ENCODE results near the gene LYSMD1.
A peak's percentile ranks its signal among the peaks of the same experiment; 100 is the strongest.

The LYSMD1 gene

DNA sequence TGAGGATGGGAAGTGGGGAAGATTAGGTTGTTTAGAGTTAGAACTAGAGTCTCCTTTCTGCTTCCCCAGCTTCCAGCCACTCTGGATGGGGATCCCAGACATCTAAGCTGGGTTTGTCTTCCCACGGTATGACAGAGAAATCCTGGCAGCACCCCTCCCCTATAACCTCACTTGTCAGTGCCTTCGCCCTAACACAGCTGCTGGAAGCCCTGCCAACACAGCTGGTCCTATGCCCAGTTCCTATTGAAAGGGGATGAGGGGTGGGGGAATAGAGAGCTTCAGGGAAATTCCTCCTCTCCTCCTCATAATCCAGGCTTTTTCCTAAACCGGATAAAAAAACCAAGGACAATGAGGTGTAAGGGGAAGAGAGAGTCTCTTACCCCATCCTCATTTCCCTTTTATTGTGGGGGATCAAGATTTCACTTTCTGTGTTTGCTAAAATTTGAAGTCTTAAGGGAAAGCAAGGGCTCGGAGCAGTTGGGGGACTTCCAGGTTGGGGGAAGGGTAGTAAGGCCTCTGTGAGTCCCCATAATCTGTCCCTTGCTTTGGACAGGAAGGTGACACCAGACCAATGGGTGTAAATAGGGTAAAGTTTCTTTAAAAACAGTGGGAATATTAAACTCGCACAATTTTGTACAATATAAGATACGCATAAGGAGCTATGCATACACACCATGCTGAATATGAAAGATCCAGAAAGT, 9.5 kb upstream of the LYSMD1 start:
- DNase-seq = no peak

DNA sequence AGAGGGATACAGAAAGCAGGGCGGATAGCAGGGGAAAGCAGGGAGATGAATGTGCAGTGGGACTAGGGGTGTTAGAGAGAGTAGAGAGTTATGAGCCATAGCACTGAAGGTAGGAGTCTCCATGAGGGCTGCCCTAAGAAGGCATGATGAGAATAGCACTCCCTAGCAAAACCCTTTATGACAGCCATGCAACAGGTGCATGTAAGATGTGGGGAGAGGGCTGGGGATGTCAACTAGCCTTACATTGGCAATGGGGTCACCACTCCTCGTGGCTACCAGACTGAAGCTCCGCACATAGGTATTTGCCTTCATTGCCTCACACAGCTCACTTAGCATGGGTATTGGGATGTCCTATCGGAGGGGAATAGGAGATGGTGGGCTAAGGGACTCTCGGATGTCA, 5.5 kb upstream of the LYSMD1 start:
- no peak for DNase-seq

DNA sequence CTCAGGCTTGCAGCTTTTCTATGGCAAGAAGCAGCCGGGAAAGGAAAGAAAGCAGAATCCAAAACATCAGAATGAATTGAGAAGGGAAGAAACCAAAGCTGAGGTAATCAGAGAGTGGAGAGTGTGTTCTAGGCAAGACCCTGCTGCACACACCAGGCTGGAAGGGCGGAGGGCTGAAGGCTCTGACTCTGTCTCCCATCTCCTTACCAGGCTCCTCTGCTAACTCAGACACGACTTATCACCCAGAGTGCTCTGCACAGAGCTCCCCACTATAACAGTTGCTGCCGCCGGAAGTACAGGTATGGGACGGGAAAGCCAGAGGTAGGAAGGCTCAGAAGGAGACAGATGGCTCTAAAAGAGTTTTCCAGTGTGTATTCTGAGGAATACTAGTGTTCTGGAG, 1.4 kb upstream of the LYSMD1 start:
- no peak for DNase-seq

DNA sequence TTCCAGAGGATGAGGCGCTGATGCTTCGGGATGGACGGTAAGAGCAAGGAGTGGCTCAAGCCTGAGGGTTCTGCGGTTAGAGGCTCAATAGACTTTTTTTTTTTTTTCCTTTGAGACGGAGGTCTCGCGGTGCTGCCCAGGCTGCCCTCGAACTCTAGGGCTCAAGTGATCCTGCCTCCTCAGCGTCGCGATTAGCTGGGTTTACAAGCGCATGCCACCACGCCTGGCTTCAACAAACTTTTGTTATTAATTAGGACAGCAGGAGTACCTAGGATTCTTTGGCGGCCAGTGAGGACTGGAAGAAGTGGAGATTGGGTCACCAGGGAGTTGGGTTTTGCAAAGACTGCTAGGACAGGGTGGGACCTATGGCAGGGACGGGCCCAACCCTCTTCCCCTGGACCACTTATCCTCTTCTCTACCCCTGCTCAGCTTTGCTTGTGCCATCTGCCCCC, 829 bp upstream of the LYSMD1 start:
- no peak for DNase-seq

DNA sequence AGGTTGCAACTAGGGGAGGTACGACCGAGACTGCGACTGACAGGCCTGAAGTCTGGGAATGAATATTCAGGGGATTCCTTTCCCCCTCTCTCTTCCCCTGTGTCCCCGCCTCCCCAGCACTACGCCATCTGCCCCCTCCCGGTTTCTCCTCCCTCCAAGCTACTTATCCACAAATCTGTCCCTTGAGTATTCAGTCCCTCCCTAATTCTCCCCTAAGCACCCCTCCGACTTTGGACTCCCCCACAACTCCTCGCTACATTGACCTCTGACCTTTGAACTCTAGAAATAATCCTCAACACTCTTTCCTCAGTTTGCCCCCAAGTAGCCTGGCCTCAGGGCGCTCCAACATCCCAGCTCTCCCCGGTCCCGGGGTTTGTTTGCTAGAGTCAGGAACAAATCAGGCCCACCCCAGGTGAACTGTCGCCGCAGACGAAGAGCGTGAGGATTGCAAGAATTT, 393 bp downstream of the LYSMD1 start:
- DNase-seq = no peak

DNA sequence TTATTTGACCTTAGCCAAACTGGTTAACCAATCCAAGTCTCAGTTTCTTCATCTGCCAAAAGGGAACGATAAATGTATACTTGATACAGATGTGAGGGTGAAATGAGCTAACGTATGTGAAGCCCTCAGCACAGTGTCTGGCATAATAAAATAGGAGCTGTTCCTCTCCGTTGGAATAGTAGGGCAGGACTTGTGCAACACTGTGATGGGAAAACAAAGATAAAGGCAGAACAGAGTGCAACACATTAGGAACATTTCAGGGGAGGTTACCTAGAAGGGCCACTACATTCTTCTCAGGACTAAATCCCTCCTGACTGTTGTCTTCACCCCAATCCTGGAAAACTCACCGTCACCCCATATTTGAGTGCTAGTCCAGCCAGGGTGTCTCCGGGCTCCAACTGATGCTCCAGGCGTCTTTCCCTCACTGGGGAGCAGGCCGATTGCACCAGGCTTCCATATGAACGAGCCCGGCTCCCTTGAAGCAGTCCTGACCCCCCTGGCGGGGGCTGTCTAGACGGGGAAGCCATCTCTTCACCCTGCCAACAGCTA, 896 bp downstream of the LYSMD1 start:
- no peak for DNase-seq

GRCh38 chr1:151159373-151159772, 6.3 kb downstream of the LYSMD1 start:
- DNase-seq = no peak

DNA sequence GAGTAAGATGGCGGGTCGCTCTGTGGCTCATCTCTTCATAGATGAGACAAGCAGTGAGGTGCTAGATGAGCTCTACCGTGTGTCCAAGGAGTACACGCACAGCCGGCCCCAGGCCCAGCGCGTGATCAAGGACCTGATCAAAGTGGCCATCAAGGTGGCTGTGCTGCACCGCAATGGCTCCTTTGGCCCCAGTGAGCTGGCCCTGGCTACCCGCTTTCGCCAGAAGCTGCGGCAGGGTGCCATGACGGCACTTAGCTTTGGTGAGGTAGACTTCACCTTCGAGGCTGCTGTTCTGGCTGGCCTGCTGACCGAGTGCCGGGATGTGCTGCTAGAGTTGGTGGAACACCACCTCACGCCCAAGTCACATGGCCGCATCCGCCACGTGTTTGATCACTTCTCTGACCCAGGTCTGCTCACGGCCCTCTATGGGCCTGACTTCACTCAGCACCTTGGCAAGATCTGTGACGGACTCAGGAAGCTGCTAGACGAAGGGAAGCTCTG, 6.9 kb downstream of the LYSMD1 start:
- no peak for DNase-seq

GRCh38 chr1:151158326-151158725, 7.4 kb downstream of the LYSMD1 start:
- no peak for DNase-seq

DNA sequence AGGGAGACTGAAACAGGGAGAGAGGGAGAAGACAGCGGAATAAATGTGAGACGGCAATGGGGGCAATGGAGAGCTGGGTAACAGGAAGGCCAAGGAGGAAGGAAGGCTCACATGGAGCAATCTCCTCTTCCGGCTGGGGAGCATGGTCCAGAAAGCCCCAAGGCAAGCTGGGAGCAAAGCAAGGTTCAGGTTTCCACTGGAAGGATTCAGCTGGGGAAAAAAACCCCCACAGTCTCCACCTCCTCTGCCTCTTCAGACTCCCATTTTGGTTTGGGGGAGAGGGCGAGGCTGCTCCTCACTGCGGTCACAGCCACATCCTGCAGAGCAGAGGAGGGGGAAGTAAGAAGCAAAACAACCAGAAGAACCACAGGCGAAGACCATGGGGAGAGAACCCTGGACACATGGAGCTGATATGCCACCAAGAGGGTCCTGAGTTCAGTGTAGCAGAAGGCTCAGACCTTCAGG, 8.6 kb downstream of the LYSMD1 start:
- no peak for DNase-seq

DNA sequence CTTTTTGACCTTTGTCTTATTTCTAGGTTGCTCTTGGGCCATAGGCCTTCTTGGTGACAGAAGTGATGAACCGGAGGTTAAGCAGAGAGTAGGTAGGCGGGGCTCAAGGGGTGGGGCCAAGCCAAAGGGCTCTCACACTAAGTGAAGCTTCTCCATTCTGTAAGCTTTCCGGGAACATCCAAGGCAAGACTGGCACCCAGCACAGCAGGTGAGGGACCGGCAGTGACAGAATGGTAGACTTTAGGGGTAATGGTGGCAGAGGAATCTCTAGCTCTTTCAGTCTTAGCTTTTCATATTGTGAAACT, 9.2 kb downstream of the LYSMD1 start, which contains the start of gene TNFAIP8L2:
Gene TNFAIP8L2 (plus strand): TSS at position 135 of the 305 bp plus-strand sequence. CDS start 2,049 bp downstream, outside the sequence.
- no peak for DNase-seq

DNA sequence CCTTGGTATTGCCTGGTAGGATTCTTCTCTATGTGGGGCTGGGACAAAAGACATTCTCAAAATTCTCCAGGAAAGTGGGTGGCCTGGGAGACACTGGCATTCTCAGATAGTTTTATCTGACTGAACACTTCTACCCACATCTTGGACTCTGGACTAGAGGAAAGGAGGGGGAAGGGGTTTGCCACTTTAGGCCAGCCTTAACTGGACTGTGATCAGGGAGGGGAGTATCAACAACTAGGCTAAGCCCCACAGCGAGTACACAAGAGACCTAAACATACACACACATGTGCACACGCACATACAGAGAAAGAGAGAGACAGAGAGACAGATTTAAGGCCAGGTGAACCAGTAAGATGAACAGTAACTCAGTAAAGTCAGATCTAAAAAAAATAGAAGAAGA, 18.0 kb downstream of the LYSMD1 start:
- no peak for DNase-seq

DNA sequence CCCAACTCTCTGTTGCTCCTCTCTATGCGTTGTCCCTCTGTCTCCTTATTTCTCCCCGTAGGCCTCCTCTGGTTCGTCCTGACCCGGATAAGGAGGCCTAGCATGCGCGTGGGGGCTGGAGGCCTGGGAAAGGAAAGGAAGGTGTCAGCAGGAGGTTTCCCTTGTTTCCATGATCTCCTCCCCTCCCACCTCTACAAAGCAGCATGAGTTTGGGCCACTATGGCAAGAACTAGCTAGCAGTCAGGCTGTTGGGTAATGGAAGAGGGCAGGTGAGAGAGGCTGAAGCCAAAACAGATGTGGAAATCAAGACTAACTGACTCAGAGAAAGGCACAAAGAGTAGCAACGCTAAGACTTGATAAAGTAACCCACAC, 18.6 kb downstream of the LYSMD1 start:
- DNase-seq = no peak

DNA sequence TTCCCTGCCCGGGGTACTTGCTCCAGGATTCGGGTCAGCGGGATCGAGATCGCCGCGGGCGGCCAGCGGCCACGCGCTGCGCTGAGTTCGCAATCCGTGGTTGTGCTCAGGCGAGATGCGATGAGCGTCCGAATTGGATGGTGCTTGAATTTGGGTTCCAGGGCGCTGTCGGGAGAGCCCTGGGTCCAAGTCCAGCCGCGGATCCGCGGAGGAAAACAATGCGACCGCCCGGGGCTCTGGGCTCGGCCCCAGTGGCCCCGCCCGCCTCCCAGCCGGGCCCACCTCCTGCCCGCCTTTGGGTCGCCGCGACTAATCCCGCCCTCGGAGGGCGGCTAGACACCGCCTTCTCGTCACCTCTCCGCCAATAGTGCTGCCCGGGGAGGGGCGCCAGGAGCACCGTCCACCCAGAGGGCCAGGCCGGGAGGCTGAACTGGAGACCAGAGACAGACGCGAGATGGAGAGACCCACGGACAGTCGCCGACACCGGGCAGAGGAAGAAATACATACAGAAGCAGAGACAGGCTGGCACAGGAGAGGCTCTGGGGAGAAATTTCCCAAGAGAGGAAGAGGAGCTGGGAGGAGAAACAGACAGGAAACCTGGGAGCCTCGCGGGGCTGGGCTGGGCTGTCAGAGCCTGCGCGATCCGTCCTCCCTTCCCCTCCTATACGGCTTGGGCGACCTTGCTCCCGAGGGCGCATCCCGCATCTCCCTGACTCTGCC, 19.1 kb downstream of the LYSMD1 start, which contains the start of gene SEMA6C:
Gene SEMA6C (minus strand): TSS at position 220 of the 720 bp plus-strand sequence. CDS start 4,010 bp downstream, outside the sequence.
- peak; percentile 84 for DNase-seq

DNA sequence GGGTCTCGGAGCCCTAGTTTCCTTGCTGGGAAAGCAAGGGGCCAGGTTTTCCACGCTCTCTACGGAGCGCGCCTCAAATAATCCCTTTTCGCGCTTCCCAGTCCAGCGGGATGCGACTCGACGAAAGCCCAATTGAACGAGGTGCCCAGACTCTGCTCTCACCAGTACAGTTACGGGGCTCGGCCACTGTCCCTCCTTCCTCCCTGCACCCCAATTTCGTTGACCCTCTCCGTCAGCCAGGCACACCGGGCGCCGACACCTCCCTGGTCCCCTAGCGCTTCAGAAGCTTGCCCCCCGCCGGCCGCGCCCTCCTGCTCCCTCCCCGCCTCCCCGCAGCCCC, 19.7 kb downstream of the LYSMD1 start:
- DNase-seq = no peak

- DNase-seq = no peak
Measured at GRCh38 chr1:151145304-151146071, 20.2 kb downstream of the LYSMD1 start.

GRCh38 chr1:151144474-151145303, 21.0 kb downstream of the LYSMD1 start:
- no peak for DNase-seq

DNA sequence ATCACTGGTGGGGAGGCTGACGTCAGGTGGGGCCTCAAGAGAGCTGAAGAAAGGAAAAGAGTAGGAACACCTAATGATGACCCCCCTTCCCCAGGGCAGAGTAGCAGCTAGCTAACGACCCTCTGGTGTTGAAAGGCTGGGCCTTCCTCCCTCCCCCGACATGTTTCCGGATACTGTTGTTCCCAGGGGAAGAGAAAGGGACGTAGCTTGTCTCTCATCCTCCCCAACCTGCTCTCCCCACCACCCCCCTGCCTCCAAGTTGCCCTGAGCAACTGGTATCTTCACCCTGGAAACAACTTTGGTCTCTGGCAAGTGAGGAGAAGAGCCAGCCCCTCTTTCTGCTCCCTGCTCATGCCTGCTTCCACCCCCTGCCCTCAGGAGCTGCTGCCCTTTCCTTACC, 21.7 kb downstream of the LYSMD1 start:
- no peak for DNase-seq

- DNase-seq = no peak
Measured at GRCh38 chr1:151143057-151143435, 22.7 kb downstream of the LYSMD1 start.

DNA sequence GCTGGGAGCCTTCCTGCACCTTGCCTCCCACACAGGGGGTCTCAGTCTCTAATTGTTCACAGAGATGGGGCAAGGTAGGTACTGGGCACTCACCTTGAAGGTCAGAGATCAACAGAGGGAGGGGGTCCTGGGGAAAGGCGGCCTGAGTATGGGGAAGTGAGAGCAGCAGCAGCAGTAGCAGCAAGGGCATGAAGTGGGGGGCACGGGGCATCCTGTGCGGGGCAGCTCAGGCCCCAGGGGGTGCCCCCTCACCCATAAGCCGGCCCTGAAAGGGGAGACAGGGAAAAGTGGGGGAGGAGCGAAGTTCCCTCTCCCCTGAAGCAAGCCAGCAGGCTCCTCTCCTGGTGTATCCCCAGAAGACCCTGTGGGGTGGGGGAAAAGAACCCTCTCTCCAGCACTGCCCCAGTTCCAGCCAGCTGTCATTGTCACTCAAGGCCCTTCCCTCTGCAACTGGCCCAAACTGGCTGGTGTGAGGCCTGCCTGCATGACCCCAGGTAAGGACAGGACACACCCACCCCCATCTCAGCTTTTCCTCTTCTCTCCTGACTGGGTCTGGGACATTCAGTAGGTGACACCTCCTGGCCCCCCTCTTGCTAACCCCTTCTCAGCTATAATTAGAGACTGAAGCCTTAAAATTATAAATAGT, 23.2 kb downstream of the LYSMD1 start:
- DNase-seq = no peak

- DNase-seq = no peak
Measured at GRCh38 chr1:151137789-151138188, 27.9 kb downstream of the LYSMD1 start.

Measured in NCI-H1105 (cell line).